ENCODE data around the gene CDC42SE2.

The CDC42SE2 gene

GRCh38 chr5:131367219-131367860 is 103.5 kb downstream of the CDC42SE2 start:
- no peak for DNase-seq (ENCODE audit: low read depth in 1 of 2, low spot score in 1 of 2)
- Histone ChIP-seq H3K4me3 (replicated peaks; ENCODE audit: insufficient read depth, low read length) (no peak overlapping the region), H3K27me3 (ENCODE audit: insufficient read depth, poor library complexity, severe bottlenecking) (no peaks in the 10 kb centered on the region), H3K27ac (replicated peaks) (no peak overlapping the region)
- TF ChIP-seq POLR2AphosphoS5 (IDR thresholded peaks at IDR 0.05; ENCODE audit: low read depth) (no peak), GABPA (IDR thresholded peaks at IDR 0.05; ENCODE audit: low read depth) (no peak), SPI1 (IDR thresholded peaks at IDR 0.05; ENCODE audit: borderline replicate concordance, low read depth) (no peak), REST (IDR thresholded peaks at IDR 0.05; ENCODE audit: insufficient replicate concordance, low read depth) (no peak)
- TF ChIP-seq, protein P1, sequence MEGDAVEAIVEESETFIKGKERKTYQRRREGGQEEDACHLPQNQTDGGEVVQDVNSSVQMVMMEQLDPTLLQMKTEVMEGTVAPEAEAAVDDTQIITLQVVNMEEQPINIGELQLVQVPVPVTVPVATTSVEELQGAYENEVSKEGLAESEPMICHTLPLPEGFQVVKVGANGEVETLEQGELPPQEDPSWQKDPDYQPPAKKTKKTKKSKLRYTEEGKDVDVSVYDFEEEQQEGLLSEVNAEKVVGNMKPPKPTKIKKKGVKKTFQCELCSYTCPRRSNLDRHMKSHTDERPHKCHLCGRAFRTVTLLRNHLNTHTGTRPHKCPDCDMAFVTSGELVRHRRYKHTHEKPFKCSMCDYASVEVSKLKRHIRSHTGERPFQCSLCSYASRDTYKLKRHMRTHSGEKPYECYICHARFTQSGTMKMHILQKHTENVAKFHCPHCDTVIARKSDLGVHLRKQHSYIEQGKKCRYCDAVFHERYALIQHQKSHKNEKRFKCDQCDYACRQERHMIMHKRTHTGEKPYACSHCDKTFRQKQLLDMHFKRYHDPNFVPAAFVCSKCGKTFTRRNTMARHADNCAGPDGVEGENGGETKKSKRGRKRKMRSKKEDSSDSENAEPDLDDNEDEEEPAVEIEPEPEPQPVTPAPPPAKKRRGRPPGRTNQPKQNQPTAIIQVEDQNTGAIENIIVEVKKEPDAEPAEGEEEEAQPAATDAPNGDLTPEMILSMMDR (IDR thresholded peaks at IDR 0.05; ENCODE audit: insufficient read depth, low read length) = no peak

DNA sequence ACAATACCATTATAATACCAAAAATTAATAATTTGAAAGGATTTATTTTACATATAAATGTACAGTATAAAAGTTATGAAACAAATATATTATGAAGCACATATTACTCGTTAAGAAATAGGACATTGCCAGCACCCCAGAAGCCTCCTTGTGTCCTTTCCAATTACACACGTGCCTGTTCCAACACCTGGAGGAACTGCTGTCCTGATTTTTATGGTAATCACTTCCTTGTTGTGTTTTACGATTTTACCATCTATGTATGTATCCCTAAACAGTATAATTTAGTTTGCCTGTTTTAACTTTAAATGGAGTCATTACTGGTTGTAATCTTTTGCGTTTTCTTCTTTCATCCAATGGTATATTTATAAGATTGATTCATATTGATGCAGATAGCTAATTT is 105.0 kb downstream of the CDC42SE2 start:
- no peak for DNase-seq (ENCODE audit: low read depth in 1 of 2, low spot score in 1 of 2)
- H3K4me3 ChIP-seq (replicated peaks; ENCODE audit: insufficient read depth, low read length) = no peak overlapping the region
- H3K27me3 ChIP-seq (ENCODE audit: insufficient read depth, poor library complexity, severe bottlenecking) = no peaks in the 10 kb centered on the region
- H3K27ac ChIP-seq (replicated peaks) = no peak overlapping the region
- TF ChIP-seq SPI1 (IDR thresholded peaks at IDR 0.05; ENCODE audit: borderline replicate concordance, low read depth) = no peak
- no peak for TF ChIP-seq POLR2AphosphoS5 (IDR thresholded peaks at IDR 0.05; ENCODE audit: low read depth)
- TF ChIP-seq REST (IDR thresholded peaks at IDR 0.05; ENCODE audit: insufficient replicate concordance, low read depth) = no peak
- no peak for TF ChIP-seq GABPA (IDR thresholded peaks at IDR 0.05; ENCODE audit: low read depth)
- TF ChIP-seq, protein P1 (IDR thresholded peaks at IDR 0.05; ENCODE audit: insufficient read depth, low read length) = no peak

- H3K4me3 ChIP-seq (replicated peaks; ENCODE audit: insufficient read depth, low read length) = no peak overlapping the region
- TF ChIP-seq GABPA (IDR thresholded peaks at IDR 0.05; ENCODE audit: low read depth) = no peak
- TF ChIP-seq REST (IDR thresholded peaks at IDR 0.05; ENCODE audit: insufficient replicate concordance, low read depth) = no peak
- TF ChIP-seq, protein P1 (IDR thresholded peaks at IDR 0.05; ENCODE audit: insufficient read depth, low read length) = no peak
- no peak for TF ChIP-seq POLR2AphosphoS5 (IDR thresholded peaks at IDR 0.05; ENCODE audit: low read depth)
- TF ChIP-seq SPI1 (IDR thresholded peaks at IDR 0.05; ENCODE audit: borderline replicate concordance, low read depth) = no peak
- H3K27me3 ChIP-seq (ENCODE audit: insufficient read depth, poor library complexity, severe bottlenecking) = no peaks in the 10 kb centered on the region
- no peak overlapping the region for H3K27ac ChIP-seq (replicated peaks)
- no peak for DNase-seq (ENCODE audit: low read depth in 1 of 2, low spot score in 1 of 2)
Observed at GRCh38 chr5:131369558-131369957, 105.7 kb downstream of the CDC42SE2 start.
